H1 (cell line): Measurements from ENCODE around the gene SLC1A1. TPM values are rescaled to one million over a fixed set of nuclear protein-coding genes. Genes with fewer than 3 reads are reported as not detected.

ENCODE experiments used
- CTCF ChIA-PET: fragments of 300-600 bp; sonication (Branson Sonifier 250); formaldehyde crosslinking; loops from one replicate; lab custom pipeline; 2021; ENCODE audit not compliant: partially characterized antibody; lab: Charles Lee
- POLR2A ChIA-PET: fragments of 300-600 bp; sonication (Branson Sonifier 250); formaldehyde crosslinking; loops from one replicate; lab custom pipeline; 2021; ENCODE audit warnings: inconsistent platforms; ENCODE audit not compliant: partially characterized antibody; lab: Charles Lee
- DNase-seq, 2 experiments: peaks; one replicate each; pipeline versions ENCODE4 v3.0.0 to v3.0.0-alpha.2; 2010 to 2022; ENCODE audit warnings: low spot score in 2 of 2, low read depth in 1 of 2, mixed read lengths in 1 of 2
- FAIRE-seq: peaks from 2 replicates; lab custom pipeline; 2011; peaks lifted over from hg19 to GRCh38; lab: Jason Lieb, UNC
- H2AFZ ChIP-seq: 2 replicates; pipeline ENCODE4 v1.8.1; 2012; ENCODE audit warnings: low read length, inconsistent platforms
- H2AK5ac ChIP-seq: 2 replicates; pipeline ENCODE4 v1.6.1; 2013; ENCODE audit warnings: low read depth, low read length
- H2BK120ac ChIP-seq: replicated peaks from 2 replicates; pipeline ENCODE3; 2013; ENCODE audit warnings: low read depth, low read length, inconsistent platforms
- H2BK12ac ChIP-seq: 2 replicates; pipeline ENCODE4 v1.6.1; 2013; ENCODE audit warnings: low read depth, low read length
- H2BK15ac ChIP-seq: 2 replicates; pipeline ENCODE4 v1.6.1; 2013; ENCODE audit warnings: low read length
- H2BK20ac ChIP-seq: 2 replicates; pipeline ENCODE4 v1.6.1; 2013; ENCODE audit warnings: low read length
- H2BK5ac ChIP-seq: 2 replicates; pipeline ENCODE4 v1.6.1; 2013; ENCODE audit warnings: low read depth, low read length
- H3K14ac ChIP-seq: 2 replicates; pipeline ENCODE4 v1.6.1; 2013; ENCODE audit warnings: inconsistent platforms; ENCODE audit not compliant: insufficient read length
- H3K18ac ChIP-seq: 2 replicates; pipeline ENCODE4 v1.6.1; 2013; ENCODE audit warnings: low read length; ENCODE audit errors: extremely low read depth
- H3K23ac ChIP-seq: 2 replicates; pipeline ENCODE4 v1.6.1; 2013; ENCODE audit warnings: inconsistent platforms; ENCODE audit not compliant: insufficient read length
- H3K23me2 ChIP-seq: 2 replicates; pipeline ENCODE4 v1.6.1; 2013; ENCODE audit warnings: low read depth, low read length
- H3K27ac ChIP-seq: 2 replicates; pipeline ENCODE4 v1.6.1; 2011; ENCODE audit warnings: low read depth, low read length, inconsistent platforms
- H3K27me3 ChIP-seq, 4 experiments: replicated peaks in 1 of 4; 1 replicate in 1 of 4; 2 replicates in 3 of 4; pipeline versions ENCODE4 v1.6.1 to v1.8.1; 2011 to 2013; ENCODE audit warnings: low read length in 3 of 4, mild to moderate bottlenecking in 3 of 4, inconsistent platforms in 2 of 4, mixed read lengths in 2 of 4, moderate library complexity in 1 of 4; ENCODE audit not compliant: control insufficient read depth in 3 of 4, insufficient read depth in 3 of 4; ENCODE audit errors: extremely low read depth in 1 of 4
- H3K36me3 ChIP-seq, 4 experiments: 2 replicates each; pipeline versions ENCODE4 v1.6.1 to v1.8.1; 2011 to 2013; ENCODE audit warnings: mild to moderate bottlenecking in 4 of 4, low read length in 3 of 4, moderate library complexity in 2 of 4, control low read depth in 1 of 4, inconsistent platforms in 1 of 4; ENCODE audit not compliant: insufficient read depth in 4 of 4, control insufficient read depth in 2 of 4
- H3K4ac ChIP-seq: replicated peaks from 2 replicates; pipeline ENCODE3; 2013; ENCODE audit warnings: low read length, low read depth, mixed read lengths, inconsistent platforms; ENCODE audit not compliant: insufficient read length
- H3K4me1 ChIP-seq, 4 experiments: replicated peaks in 1 of 4; 1 replicate in 1 of 4; 2 replicates in 3 of 4; pipeline versions ENCODE4 v1.6.1 to v1.8.1; 2011 to 2013; ENCODE audit warnings: low read length in 3 of 4, inconsistent platforms in 2 of 4, mixed read lengths in 1 of 4; ENCODE audit not compliant: insufficient read depth in 4 of 4, control insufficient read depth in 3 of 4
- H3K4me2 ChIP-seq, 2 experiments: 2 replicates each; pipeline versions ENCODE4 v1.6.1 to v1.8.1; 2011 to 2013; ENCODE audit warnings: low read depth in 2 of 2, low read length in 2 of 2, control low read depth in 1 of 2, inconsistent platforms in 1 of 2, mild to moderate bottlenecking in 1 of 2; ENCODE audit not compliant: insufficient read depth in 1 of 2
- H3K4me3 ChIP-seq, 4 experiments: fragments of 200-600, 300-600 bp in 1 of 4; sonication (generic), shearing (Covaris generic), sonication (Bioruptor Twin) in 1 of 4; 2 replicates each; pipeline versions ENCODE4 v1.5.1 to v1.8.1; 2011 to 2016; ENCODE audit warnings: low read length in 4 of 4, low read depth in 3 of 4, control low read depth in 2 of 4, inconsistent platforms in 2 of 4, mild to moderate bottlenecking in 2 of 4, mixed read lengths in 1 of 4, moderate library complexity in 1 of 4; ENCODE audit not compliant: insufficient read depth in 2 of 4; ENCODE audit errors: extremely low read depth in 1 of 4
- H3K56ac ChIP-seq: replicated peaks from 2 replicates; pipeline ENCODE3; 2013; ENCODE audit warnings: low read depth, mild to moderate bottlenecking, mixed read lengths, low read length, inconsistent platforms; ENCODE audit not compliant: insufficient read length
- H3K79me1 ChIP-seq: 2 replicates; pipeline ENCODE4 v1.6.1; 2013; ENCODE audit warnings: low read depth, low read length, control low read depth
- H3K79me2 ChIP-seq, 2 experiments: 2 replicates each; pipeline versions ENCODE4 v1.6.1 to v1.8.1; 2012 to 2013; ENCODE audit warnings: low read length in 2 of 2, mild to moderate bottlenecking in 2 of 2, inconsistent platforms in 1 of 2; ENCODE audit not compliant: insufficient read depth in 2 of 2, control insufficient read depth in 1 of 2
- H3K9ac ChIP-seq, 4 experiments: replicated peaks in 1 of 4; 1 replicate in 1 of 4; 2 replicates in 3 of 4; pipeline versions ENCODE4 v1.6.1 to v1.8.1; 2011 to 2013; ENCODE audit warnings: low read depth in 3 of 4, low read length in 3 of 4, control low read depth in 2 of 4, mild to moderate bottlenecking in 2 of 4, moderate library complexity in 2 of 4, inconsistent platforms in 1 of 4; ENCODE audit errors: extremely low read depth in 1 of 4
- H3K9me3 ChIP-seq, 2 experiments: 2 replicates each; pipeline versions ENCODE4 v1.6.1 to v1.8.1; 2012 to 2013; ENCODE audit warnings: mild to moderate bottlenecking in 2 of 2, moderate library complexity in 2 of 2, control low read depth in 1 of 2, inconsistent platforms in 1 of 2, low read depth in 1 of 2, low read length in 1 of 2, mixed read lengths in 1 of 2; ENCODE audit not compliant: insufficient read depth in 2 of 2
- H4K20me1 ChIP-seq, 2 experiments: replicated peaks in 1 of 2; 2 replicates each; pipeline versions ENCODE3 to v1.8.1; 2011 to 2013; ENCODE audit warnings: inconsistent platforms in 2 of 2, low read length in 2 of 2, mild to moderate bottlenecking in 1 of 2; ENCODE audit not compliant: insufficient read depth in 2 of 2, control insufficient read depth in 1 of 2
- H4K5ac ChIP-seq: 2 replicates; pipeline ENCODE4 v1.6.1; 2013; ENCODE audit warnings: low read length, low read depth, mixed read lengths, inconsistent platforms; ENCODE audit not compliant: insufficient read length
- H4K8ac ChIP-seq: 2 replicates; pipeline ENCODE4 v1.8.0; 2013; ENCODE audit warnings: mild to moderate bottlenecking, moderate library complexity, low read length, inconsistent platforms; ENCODE audit not compliant: insufficient read depth; ENCODE audit errors: extremely low read depth
- H4K91ac ChIP-seq: replicated peaks from 2 replicates; pipeline ENCODE3; 2013; ENCODE audit warnings: low read length, mixed read lengths, inconsistent platforms; ENCODE audit not compliant: insufficient read length
- BCL11A ChIP-seq, 2 experiments: IDR thresholded peaks; one replicate each; pipeline ENCODE4 v1.6.1; 2011; ENCODE audit warnings: low read depth in 2 of 2, low read length in 2 of 2, mild to moderate bottlenecking in 2 of 2
- CBX5 ChIP-seq: fragments of 300-800, 300-1000 bp; sonication (generic); IDR thresholded peaks from 2 replicates; pipeline ENCODE4 v1.7.1; 2016; ENCODE audit warnings: antibody characterized with exemption, low read length, low read depth
- CHD1 ChIP-seq: IDR thresholded peaks from 2 replicates; pipeline ENCODE4 v1.6.1; 2012; ENCODE audit warnings: low read depth, low read length, improper control_type of control experiment
- CHD2 ChIP-seq: IDR thresholded peaks from 2 replicates; pipeline ENCODE4 v1.6.1; 2012; ENCODE audit warnings: low read length, improper control_type of control experiment
- EGR1 ChIP-seq: IDR thresholded peaks from 2 replicates; pipeline ENCODE4 v1.6.1; 2011; ENCODE audit warnings: low read depth, low read length, borderline replicate concordance
- GTF2F1 ChIP-seq: IDR thresholded peaks from 2 replicates; pipeline ENCODE4 v1.6.1; 2012; ENCODE audit warnings: low read depth, low read length, improper control_type of control experiment, borderline replicate concordance
- JUN ChIP-seq: IDR thresholded peaks from 2 replicates; pipeline ENCODE4 v1.6.1; 2011; ENCODE audit warnings: low read depth, mild to moderate bottlenecking, improper control_type of control experiment, low read length
- POLR2A ChIP-seq, 2 experiments: IDR thresholded peaks; 1 replicate in 1 of 2; 2 replicates in 1 of 2; pipeline ENCODE4 v1.6.1; 2011; ENCODE audit warnings: low read depth in 2 of 2, low read length in 2 of 2, mild to moderate bottlenecking in 2 of 2; ENCODE audit errors: control extremely low read depth in 1 of 2
- SIX5 ChIP-seq: IDR thresholded peaks from 2 replicates; pipeline ENCODE4 v1.6.1; 2011; ENCODE audit warnings: mild to moderate bottlenecking, low read depth, low read length
- SP2 ChIP-seq: IDR thresholded peaks from 2 replicates; pipeline ENCODE4 v1.6.1; 2012; ENCODE audit warnings: mild to moderate bottlenecking, low read length, inconsistent platforms
- SP4 ChIP-seq: IDR thresholded peaks from 2 replicates; pipeline ENCODE4 v1.6.1; 2012; ENCODE audit warnings: low read length, inconsistent platforms
- TAF7 ChIP-seq: optimal IDR thresholded peaks from 2 replicates; pipeline ENCODE3; 2011; ENCODE audit warnings: low read depth, mild to moderate bottlenecking, inconsistent platforms, low read length, moderate library complexity, borderline replicate concordance
- WGBS, 2 experiments: shearing (Covaris generic) in 1 of 2; methylation state at CpG; one replicate each; pipeline versions ENCODE4 v1.1.6 to v1.1.7; 2013 to 2015; ENCODE audit warnings: low lambda C conversion rate in 2 of 2, mixed read lengths in 2 of 2, inconsistent platforms in 1 of 2, low coverage in 1 of 2, missing lambda C conversion rate in 1 of 2; ENCODE audit not compliant: insufficient replicate concordance in 2 of 2, insufficient coverage in 1 of 2, insufficient read length in 1 of 2; ENCODE audit errors: extremely low coverage in 1 of 2, missing lambda C conversion rate in 1 of 2; 5-methylcytosine and 5-hydroxymethylcytosine counted together
- polyA plus RNA-seq, 7 experiments: library from polyadenylated mRNA; depleted of rRNA in 3 of 7; stranded (reverse) in 5 of 7; unstranded in 2 of 7; fragments of >200 nt in 5 of 7; fragments of 200-250 nt in 2 of 7; gene quantifications; 1 replicate in 5 of 7; 2 replicates in 1 of 7; 4 replicates in 1 of 7; pipeline versions ENCODE4 v1.2.1 to v1.2.3, GENCODE V29; 2011 to 2013; ENCODE audit warnings: missing spikeins in 2 of 7, mixed read lengths in 2 of 7
- total RNA-seq: library from RNA; stranded (reverse); fragmentation: NEBNext Ultra II Directional; extraction: Animal tissue kit (Norgen Biotek cat#: 25700); gene quantifications from 2 replicates; pipeline ENCODE4 v1.2.1, GENCODE V29; 2021
- TF ChIP-seq, protein P1 (sequence below): IDR thresholded peaks from 2 replicates; pipeline ENCODE4 v1.6.1; 2012; ENCODE audit warnings: inconsistent platforms

Gene SLC1A1
- total and polyA plus RNA-seq, 2 of the 8 experiments (the other 6 are each of a cell fraction or from before 2014, with no cell fraction given), result 4.7 to 11.7 TPM

DNA sequence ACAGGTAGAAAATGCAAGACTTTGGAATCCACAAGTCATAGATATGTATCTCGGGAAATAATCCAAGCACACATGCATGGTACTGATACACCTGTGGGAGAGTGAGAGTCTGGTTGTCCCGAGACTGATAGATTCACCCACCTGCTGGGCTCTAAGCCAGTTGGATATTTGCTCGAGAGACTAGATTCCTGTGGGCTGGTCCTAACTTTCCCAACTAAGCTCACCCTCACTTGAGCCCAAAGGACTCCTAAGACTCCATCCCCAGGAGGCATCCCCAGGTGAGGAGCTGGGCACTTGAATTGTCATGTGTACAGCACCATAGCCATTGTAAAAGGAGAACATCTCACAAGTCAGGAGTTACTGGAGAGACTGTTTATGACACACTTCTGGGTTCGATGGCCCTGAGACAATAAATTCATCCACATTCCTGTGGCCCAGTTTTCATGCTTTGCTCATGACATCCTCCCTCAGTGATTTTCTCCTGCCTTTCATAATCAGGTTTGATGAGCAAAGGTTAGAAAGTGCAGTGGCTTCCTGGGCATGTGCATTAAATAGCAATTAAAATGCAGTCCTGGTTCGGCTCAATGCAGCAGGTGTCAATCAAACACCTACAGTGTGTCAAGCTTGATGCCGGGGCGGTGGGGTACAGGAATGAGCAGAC, 18.1 kb downstream of the SLC1A1 start:
- TF ChIP-seq SP4 (no peak), CBX5 (no peak), POLR2A (IDR thresholded peaks at IDR 0.05; ENCODE audit: control extremely low read depth in 1 of 2, low read depth in 2 of 2, low read length in 2 of 2) (no peak), CHD1 (no peak), TAF7 (no peak), GTF2F1 (no peak), CHD2 (no peak), SP2 (no peak), SIX5 (no peak), BCL11A (IDR thresholded peaks at IDR 0.05; ENCODE audit: low read depth in 2 of 2, low read length in 2 of 2) (no peak), JUN (no peak), EGR1 (no peak)
- TF ChIP-seq, protein P1, sequence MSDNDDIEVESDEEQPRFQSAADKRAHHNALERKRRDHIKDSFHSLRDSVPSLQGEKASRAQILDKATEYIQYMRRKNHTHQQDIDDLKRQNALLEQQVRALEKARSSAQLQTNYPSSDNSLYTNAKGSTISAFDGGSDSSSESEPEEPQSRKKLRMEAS, result no peak
- no peak overlapping the region for H3K23ac ChIP-seq
- H2AFZ ChIP-seq, result no peak overlapping the region
- no peaks in the 10 kb centered on the region for H3K4me1 ChIP-seq
- H2BK120ac ChIP-seq, result no peak overlapping the region
- H3K4me2 ChIP-seq, result no peak overlapping the region
- ChIA-PET POLR2A (no interaction called here), CTCF (interaction anchor here (0.6 to 1.3 kb wide), 3 partner anchors 17 to 889 kb away, joined by 3 read pairs; no protein-coding TSS in a partner anchor)
- H2BK5ac ChIP-seq, result no peak overlapping the region
- DNase-seq, result no peak
- H3K27me3 ChIP-seq, result no peaks in the 10 kb centered on the region
- no peak overlapping the region for H4K91ac ChIP-seq
- H4K5ac ChIP-seq, result no peak overlapping the region
- no peak overlapping the region for H2AK5ac ChIP-seq
- 91% methylated on average over 7 of the region's 7 CpGs; no CpG with 5 or more reads in 1 of the 2 experiments for WGBS, 2 experiments
- H2BK20ac ChIP-seq, result no peak overlapping the region
- H3K23me2 ChIP-seq, result no peaks in the 10 kb centered on the region
- no peaks in the 10 kb centered on the region for H3K9me3 ChIP-seq
- no peak overlapping the region for H2BK15ac ChIP-seq
- H3K27ac ChIP-seq, result no peak overlapping the region
- H4K20me1 ChIP-seq, result no peaks in the 10 kb centered on the region
- no peaks in the 10 kb centered on the region for H3K79me2 ChIP-seq
- no peak overlapping the region for H3K14ac ChIP-seq
- H3K79me1 ChIP-seq, result no peaks in the 10 kb centered on the region
- no peak overlapping the region for H3K9ac ChIP-seq
- H3K36me3 ChIP-seq, result no peaks in the 10 kb centered on the region
- no peak for FAIRE-seq
- H3K18ac ChIP-seq, result no peak overlapping the region
- H3K56ac ChIP-seq, result no peak overlapping the region
- H4K8ac ChIP-seq, result no peak overlapping the region
- no peak overlapping the region for H3K4me3 ChIP-seq
- no peak overlapping the region for H3K4ac ChIP-seq
- H2BK12ac ChIP-seq, result no peak overlapping the region
